GM21526 (cell line): ENCODE data around the gene CALML4.
"Not testable (repeated sequence)": the region's sequence is repeated elsewhere in the genome, so short reads cannot be mapped to it uniquely, and the experiment has no call there.

Experiments
- ATAC-seq: cut with Tn5 transposase; IDR thresholded peaks from one replicate; pipeline ENCODE4 v1.9.1; 2021; ENCODE audit warnings: moderate library complexity; ENCODE audit not compliant: unreplicated experiment, low FRiP score

The CALML4 gene, protein sequence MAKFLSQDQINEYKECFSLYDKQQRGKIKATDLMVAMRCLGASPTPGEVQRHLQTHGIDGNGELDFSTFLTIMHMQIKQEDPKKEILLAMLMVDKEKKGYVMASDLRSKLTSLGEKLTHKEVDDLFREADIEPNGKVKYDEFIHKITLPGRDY

DNA sequence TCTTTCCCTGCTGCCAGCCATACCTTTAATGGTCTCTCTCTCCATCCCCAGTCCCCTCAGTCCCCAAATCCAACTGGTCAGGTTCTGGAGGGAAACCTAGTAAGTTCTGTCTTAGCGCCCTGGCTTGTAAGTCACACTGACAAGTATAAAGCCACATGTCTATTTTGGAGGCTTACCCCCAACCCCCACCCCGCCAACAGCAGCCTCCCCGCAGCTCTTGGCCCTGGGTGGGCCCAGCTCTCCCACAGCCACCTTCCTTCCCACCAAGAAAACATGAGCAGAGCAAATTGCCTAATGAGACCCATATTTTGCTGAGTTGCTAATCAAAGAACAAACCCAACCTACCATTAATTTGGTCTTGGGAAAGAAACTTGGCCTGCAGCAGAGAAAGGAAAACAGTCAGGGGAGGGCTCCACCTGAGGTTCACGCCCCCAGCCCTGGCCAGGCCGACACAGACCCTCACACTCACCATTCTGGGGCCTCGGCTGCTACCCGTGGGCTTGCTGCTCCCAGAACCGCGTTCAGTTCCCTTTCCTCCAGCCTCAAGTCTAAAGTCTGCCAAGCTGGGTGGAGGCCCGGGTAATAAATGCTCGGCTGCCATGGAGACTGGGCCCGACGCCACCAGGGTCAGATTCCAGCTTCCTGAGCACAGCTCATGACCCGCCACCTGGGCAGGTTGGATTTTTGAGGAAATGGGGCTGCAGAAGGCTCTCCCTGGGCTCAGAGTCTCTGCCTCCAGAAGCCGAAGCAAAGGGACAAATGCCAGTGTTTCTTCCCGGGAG, at the start of gene CALML4:
CALML4 (minus strand) TSS at position 557 of the 782 bp plus-strand sequence; CDS start at position 472, 85 bp downstream.
- no peak for ATAC-seq

DNA sequence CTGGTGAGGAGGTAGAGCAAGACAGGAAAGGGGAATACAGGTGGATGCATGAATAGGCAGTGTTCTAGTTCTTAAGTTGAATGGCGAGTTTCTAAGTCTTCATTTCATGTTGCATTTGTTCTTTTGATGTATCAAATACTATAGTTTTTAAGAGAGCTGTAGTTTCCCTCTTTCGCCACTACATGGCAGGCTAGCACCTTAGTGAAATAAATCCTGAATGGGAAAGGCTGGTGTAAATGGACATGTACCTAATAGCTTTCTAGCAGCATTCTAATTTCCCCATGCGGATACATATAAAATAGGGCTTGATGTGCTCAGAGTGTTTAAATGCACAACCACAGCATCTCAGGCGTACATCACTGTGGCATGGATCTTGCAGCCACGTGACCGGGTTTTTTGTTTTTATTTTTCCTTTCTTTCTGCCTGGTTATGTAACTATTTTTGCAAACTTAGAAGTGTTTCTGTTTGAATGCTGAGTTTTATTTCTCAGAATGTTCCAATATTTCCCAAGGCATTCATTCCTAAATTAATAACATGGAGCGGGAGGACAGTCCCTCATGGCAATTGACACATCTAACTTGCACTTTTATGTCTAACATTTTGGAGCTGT, 47.9 kb upstream of the CALML4 start:
- ATAC-seq: no peak

DNA sequence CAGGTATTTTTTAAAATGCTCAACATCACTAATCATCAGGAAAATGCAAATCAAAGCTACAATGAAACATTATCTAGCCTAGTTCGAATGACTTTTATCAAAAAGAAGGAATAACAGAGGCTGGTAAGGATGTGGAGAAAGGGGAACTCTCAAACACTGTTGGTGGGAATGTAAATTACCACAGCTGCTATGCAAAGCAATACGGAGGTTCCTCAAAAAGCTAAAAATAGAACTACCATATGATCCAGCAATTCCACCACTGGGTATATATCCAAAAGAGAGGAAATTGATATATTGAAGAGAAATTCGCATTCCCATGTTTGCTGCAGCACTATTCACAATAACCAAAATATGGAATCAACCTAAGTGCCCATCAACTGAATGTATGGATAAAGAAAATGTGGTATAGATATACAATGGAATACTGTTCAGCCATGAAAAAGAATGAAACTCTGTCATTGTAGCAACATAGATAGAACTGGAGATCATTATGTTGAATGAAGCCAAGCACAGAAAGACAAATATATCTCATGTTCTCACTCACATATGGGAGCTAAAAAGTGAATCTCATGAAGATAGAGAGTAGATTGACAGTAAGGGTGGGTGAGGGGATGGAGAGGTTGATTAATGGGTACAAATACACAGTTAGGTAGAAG, 44.1 kb upstream of the CALML4 start:
- no peak for ATAC-seq

DNA sequence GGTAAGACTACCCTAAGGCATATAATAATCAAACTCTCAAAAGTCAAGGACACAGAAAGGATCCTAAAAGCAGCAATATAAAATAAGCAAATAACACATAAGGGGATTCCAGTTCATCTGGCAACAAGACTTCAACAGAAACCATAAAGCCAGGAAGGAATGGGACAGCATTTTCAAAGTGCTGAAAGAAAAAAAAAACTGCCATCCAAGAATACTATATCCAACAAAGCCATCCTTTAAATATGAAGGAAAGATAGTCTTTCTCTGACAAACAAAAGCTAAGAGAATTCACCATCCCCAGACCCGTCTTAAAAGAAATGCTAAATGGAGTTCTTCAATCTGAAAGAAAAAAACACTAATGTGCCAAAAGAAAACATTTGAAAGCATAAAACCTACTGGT, 39.1 kb upstream of the CALML4 start:
- no peak for ATAC-seq

DNA sequence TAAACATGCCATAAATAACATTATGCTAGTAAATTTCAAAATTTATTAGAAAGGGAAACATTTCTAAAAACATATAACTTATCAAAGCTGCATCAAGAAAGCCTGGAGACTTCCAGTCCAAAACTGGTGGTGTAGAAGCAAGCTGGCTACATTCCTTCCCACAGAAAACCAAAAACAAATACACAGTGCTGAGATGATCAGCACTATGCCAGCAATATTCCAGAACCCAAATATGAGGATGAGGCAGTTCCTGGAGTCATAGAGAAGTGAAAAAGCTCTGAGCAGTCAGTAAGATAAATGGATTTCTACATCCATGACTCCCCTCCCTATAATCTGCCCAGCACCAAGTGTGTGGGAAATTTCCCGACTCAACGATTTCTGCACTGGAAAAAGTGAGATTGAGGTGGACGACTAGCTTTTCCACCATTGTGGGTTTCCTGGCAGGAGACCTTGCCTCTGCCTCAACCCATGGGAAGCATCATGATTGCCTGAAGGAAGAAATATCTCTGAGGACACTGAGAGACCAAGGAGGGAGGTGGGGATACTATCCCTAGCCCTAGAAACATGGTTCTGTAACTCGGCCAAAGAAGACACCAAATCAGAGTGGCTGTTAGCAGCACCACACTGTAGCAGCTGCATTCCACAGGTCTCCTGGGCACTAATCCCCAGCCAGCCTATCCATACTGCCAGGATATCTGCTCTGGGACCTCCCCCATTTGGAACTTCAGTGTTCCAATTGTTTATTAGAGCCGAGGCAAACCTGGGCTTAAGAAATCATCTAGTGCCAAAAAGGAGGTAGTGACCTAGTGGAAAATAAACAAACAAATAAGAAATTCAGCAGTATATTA, 36.2 kb upstream of the CALML4 start:
- ATAC-seq: no peak

DNA sequence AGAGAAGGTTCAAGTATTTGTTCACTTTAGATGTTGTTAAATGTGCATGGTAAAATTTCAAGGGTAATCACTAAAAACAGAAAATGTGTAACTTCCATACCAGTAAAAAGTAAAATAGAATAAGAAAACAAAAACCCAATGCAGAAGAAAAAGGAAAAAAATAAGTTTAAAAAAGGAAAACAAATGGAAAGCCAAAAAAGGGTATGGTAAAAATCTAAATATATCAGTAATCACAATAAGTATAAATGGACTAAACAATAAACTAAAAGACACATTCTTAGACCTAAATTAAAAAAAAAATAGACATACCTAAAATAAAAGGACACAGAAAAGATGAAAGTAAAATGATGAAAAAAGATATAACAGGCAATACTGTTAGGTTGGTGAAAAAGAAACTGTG, 33.9 kb upstream of the CALML4 start:
- no peak for ATAC-seq

DNA sequence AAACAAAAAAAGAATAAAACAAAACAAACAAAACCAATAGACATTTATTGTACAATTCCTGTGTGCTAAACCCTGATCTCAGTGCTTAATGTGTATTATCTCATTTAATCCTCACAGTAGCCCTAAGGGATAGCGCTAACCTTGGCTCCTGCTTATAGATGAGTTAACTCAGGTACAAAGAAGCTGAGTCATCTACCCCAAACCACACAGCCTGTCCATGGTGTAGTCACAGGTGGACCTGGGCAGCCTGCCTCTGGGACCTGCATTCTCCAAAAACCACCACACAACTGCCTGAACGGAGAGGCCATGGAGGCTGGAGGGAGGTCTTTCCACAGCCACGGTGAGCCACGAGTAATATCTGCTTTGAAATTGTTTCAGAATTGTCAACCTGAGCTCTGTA, 29.9 kb upstream of the CALML4 start:
- ATAC-seq: no peak

DNA sequence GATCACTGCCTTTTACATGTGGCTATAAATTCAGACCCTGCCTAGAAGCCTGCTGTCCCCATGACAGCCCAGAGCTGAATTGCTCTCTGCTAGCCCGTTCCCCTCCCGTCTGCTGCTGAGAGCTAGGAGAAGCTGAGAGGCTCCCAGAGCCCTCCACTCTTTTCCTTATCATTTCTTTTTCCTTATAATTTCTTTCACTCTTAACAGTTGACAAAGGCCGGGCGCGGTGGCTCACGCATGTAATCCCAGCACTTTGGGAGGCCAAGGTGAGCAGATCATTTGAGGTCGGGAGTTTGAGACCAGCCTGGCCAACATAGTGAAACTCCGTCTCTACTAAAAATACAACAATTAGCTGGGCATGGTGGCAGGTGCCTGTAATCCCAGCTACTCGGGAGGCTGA, 29.4 kb upstream of the CALML4 start:
- ATAC-seq: not testable (repeated sequence)

DNA sequence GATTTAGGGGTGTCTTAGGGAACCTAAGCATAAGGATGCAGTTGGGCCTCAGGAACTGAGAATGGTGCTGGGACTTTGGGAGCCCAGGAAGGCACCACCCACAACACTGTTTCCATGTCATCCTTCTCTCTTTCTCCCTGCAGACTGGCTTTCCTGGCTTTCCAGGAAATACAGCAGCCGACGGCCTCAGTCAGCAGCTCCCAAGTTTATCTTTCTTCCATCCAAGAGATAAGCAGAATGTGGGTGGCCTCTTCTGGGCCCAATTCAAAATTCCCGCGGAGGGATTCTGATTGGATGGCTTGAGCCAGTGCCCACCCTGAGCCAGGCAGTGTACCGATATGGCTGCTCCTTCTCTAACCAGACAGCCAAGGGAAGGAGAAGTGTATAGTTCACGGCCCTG, 28.9 kb upstream of the CALML4 start:
- ATAC-seq: no peak

DNA sequence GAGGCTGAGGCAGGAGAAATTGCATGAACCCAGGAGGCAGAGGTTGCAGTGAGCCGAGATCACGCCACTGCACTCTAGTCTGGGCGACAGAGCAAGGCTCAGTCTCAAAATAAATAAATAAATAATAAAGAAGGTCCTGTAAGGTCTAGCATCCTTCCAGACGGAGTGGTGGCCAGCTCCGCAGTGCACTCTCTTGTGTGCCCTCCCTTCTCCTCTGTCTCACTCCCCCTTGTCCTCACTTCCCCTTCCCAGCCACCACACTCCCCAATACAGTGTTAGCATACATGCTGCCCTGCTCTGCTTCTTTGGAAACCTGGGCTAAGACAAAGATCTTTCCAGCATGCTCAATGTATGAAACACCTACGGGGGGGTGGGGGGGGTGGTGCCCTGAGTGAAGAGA, 27.8 kb upstream of the CALML4 start:
- ATAC-seq: no peak

DNA sequence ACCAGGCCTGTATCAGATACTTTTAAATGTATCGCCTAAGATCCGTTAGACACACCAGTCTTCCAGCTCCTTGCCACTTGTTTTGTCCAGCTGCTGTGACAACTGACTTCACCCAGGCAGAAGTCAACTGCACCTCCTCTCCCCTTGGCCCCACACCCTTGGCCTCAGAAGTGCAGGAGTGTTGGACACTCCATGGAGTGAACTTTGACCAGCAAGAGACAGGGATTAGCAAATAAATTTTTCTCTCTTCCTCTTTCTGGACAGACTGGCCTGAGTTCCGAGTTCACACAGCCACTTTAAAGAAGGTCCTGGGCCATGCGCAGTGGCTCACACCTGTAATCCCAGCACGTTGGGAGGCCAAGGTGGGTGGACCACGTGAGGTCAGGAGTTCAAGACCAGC, 27.3 kb upstream of the CALML4 start:
- no peak for ATAC-seq

DNA sequence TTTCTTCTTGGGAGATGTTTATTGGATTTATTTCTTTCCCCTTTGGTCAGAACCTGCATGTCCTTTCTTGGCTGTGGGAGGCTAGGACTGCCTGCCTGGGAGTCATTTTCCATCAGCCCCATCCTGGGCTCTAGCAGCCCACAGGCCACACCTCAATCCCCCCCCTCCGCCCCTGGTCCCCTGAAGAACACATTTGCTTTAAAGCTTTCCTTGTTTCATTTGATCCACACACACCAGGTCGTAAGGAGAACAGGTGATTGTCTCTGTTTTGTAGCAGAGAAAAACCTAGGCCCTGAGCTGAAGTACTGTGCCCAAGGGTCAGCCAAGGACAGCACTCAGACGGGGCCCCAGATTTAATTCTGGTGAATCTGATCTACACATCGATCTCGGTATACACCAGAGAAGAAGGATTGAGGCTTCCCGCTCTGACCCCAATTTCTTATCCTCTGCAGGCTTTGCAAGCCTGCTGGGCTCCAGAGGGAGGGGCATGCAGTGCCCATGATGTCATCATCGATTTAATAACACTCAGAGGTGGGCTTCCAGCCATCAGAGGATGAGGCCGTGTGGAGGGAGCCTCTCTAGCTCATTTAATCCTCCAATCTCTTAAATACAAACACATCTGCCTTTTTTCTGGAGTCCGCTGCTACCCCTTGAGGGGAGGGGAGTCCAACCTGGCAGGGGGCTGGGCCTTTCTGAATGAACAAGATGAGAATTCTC, 26.1 kb upstream of the CALML4 start:
- no peak for ATAC-seq

DNA sequence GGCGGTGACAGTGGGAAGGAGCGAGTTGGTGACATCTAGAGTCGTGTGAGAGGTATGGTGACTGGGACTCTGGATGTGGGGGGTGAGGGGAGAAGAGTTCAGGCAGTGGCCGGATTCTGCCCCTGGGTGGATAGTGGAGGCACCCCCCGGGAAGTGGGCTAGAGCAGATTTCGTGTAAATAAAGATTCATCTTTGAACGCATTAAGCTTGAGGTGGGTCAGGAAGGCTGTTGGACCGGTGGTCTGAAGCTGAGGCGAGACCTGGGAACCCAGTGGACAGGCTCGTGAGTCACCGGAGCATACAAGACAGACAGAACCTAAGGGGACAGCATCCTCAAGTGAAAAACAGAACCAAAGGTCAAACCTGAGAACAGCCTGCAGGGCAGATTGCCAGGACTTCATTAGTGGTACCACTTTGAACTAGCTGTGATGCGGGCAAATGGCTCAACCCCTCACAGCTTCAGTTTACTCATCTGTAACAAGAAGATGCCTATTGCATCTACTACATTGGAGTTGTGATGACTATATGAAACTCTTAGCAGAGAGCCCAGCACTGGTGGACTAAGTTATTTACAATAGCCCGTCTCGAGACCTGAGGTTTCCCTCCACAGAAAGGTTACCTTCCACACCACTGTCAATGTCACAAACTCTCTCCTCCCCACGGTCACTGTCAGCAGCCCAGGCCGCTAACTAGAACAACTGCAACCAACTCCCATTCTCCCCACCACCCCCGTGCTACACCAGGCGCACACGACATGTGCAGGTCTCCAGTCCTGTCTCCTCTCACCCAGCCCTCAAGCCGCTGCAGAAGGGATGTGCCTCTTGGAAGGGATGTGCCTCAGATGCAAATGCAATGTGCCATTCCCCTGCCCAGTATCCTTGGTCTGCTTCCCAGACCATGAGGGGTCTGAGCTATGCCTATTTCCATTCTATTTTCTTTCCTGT, 25.3 kb upstream of the CALML4 start:
- ATAC-seq: no peak

DNA sequence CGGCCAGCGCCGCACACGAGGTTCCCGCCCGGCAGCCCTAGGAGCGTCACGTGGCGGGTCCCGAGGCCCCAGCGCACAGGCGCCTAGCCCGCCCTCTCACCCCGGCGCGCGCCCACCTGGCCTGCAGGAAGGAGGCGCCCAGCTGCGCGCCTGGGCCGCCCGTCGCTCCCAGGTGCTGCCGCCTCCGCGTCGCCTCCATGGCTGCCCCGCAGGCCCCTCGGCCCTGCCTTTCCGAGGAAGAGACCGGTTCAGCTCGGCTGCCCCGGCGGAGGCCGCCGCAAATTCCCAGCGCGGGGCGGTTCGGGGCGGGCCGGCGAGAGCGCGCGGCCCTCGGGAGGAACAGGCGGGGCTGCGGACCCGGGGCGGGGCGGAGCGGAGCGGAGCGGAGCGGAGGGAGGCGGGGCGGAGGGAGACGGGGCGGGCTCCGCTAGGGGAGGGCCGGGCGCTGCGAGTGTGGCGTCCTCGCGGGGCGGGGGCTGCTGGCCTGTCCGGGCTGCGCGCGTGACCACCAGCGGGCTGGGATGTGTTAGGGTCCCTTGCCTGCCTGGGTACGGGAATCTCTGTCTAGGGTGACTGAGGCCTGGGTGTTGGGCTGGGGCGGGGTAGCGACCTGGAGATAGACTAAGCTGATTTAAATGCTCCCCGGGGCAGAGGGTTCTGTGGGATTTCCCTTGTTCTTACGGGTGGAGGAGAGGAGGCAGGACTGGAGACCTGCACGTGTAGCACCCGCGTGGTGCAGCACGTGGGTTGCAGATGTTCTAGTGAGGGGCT, 24.4 kb upstream of the CALML4 start, which contains the start of gene CLN6:
CLN6 (minus strand) TSS at position 343 of the 771 bp plus-strand sequence; CDS start at position 199, 144 bp downstream.
- peak; percentile 63 for ATAC-seq

DNA sequence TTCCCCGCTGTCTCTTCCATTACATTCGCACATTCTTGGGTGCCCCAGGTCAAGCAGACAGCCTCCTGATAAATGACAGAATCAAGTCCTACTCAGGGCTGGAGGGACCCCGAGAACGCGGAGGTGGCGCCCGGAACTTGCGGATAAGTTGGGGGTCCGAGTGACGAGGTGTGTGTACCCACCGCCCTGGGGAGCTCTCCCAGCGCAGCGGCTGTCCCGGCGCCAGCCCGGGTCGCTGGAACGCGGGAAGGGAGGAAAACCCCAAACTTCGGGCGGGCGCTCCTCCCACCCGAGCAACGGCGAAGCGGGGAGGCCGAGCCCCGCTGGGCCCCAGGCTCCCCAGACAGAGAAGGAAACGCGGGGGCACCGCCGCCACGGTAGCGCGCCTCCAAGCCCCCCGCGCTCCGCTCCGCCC, 23.8 kb upstream of the CALML4 start:
- ATAC-seq: no peak

DNA sequence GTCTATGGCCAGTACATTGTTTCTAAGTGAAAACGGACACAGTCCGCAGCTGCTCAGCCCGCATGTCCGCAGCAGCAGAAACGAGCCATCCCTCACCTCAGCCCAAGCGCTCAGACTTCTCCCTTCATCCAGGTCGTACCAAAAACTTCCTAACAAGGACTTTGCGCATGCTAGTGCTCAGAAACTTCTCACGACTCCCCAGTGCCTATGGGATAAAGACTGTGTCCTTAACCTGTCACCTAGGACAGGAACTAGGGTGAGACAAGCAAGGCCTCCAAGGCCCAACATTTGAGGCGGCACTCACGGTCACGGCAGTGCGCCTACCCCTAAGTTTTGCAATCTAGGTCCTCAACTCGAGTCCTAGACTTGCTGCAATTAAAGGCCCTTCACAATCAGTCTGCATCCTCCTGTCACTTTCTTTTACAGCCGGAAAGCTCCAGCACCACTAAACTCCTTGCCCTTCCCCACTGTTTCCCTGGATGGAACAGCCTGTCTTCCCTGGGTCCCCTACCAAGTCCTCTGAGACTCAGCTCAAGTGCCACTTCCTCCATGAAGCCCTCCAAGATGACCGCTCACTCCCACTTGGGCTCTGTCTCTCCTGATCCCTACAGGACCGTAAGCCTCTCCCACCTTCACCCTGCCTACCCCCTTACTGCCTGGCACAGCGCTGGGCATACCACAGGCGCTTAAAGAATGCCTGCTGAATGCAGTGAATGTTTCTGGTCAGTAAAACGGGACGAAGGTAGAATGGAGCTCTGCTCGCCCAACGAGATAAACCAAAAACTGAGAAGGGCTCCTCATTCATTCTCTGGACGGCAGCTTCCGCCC, 23.2 kb upstream of the CALML4 start:
- no peak for ATAC-seq

DNA sequence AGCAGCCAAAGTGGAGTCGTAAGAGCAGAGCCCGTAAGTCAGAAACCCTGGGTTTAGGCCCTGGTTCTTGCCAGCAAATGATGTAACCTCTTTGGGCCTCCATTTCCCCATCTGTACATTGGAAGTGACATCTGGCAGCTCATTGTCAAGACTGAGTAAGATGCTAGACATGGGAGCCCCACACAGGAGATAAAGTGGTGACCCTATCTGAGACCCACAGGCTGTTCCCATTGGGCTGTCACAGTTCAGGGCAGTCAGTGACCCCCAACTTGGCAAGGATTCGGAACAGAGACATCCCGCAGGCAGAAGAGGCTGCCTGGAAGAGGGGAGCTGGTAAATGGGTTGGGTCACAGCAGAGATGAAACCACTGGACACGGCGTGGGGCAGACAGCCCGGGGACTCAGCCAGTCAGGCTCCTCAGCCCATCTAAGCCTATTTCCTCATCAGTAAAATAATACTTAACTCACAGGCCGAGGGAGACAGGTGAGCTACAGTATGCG, 22.6 kb upstream of the CALML4 start:
- no peak for ATAC-seq
